GM23248 (cell line): ENCODE data around the gene CAMTA1. TPM values are rescaled to one million over a fixed set of nuclear protein-coding genes. Genes with fewer than 3 reads are reported as not detected.

Experiments used
- DNase-seq: peaks from one replicate; pipeline ENCODE4 v3.0.0-alpha.2; 2015
- H2AFZ ChIP-seq: fragments of 200-600 bp; sonication (generic); 2 replicates; pipeline ENCODE4 v1.6.1; 2016; ENCODE audit warnings: antibody characterized with exemption
- H3F3A ChIP-seq: fragments of 200-600 bp; sonication (generic); 2 replicates; pipeline ENCODE4 v1.6.1; 2016; ENCODE audit warnings: mild to moderate bottlenecking, antibody characterized with exemption, mixed run types; ENCODE audit not compliant: insufficient read depth
- H3K27ac ChIP-seq: fragments of 200-600 bp; sonication (generic); 2 replicates; pipeline ENCODE4 v1.5.1; 2016; ENCODE audit warnings: mild to moderate bottlenecking
- H3K27me3 ChIP-seq: fragments of 200-600 bp; sonication (generic); replicated peaks from 2 replicates; pipeline ENCODE4 v1.6.1; 2016; ENCODE audit warnings: mild to moderate bottlenecking; ENCODE audit not compliant: insufficient read depth
- H3K36me3 ChIP-seq: fragments of 200-600 bp; sonication (generic); 2 replicates; pipeline ENCODE4 v1.6.1; 2016; ENCODE audit warnings: low read depth, mild to moderate bottlenecking
- H3K4me1 ChIP-seq: fragments of 200-600 bp; sonication (generic); 2 replicates; pipeline ENCODE4 v1.6.1; 2016; ENCODE audit warnings: mild to moderate bottlenecking; ENCODE audit not compliant: insufficient read depth
- H3K4me2 ChIP-seq: fragments of 200-600 bp; sonication (generic); one replicate; pipeline ENCODE4 v1.6.1; 2016; ENCODE audit warnings: mild to moderate bottlenecking; ENCODE audit not compliant: unreplicated experiment
- H3K4me3 ChIP-seq: fragments of 200-600 bp; sonication (generic); 2 replicates; pipeline ENCODE4 v1.5.1; 2016; ENCODE audit warnings: mild to moderate bottlenecking
- H3K79me2 ChIP-seq: fragments of 200-600 bp; sonication (generic); 2 replicates; pipeline ENCODE4 v1.6.1; 2016; ENCODE audit warnings: mild to moderate bottlenecking; ENCODE audit not compliant: insufficient read depth
- H3K9ac ChIP-seq: fragments of 200-600 bp; sonication (generic); 2 replicates; pipeline ENCODE4 v1.6.1; 2016; ENCODE audit warnings: mild to moderate bottlenecking
- H3K9me2 ChIP-seq: fragments of 200-600 bp; sonication (generic); 2 replicates; pipeline ENCODE4 v1.6.1; 2016; ENCODE audit warnings: mixed run types, mild to moderate bottlenecking, moderate library complexity; ENCODE audit not compliant: insufficient read depth
- H3K9me3 ChIP-seq: fragments of 200-600 bp; sonication (generic); one replicate; pipeline ENCODE4 v1.6.1; 2017; ENCODE audit warnings: low read depth
- H4K20me1 ChIP-seq: fragments of 200-600 bp; sonication (generic); 2 replicates; pipeline ENCODE4 v1.6.0; 2016; ENCODE audit not compliant: insufficient read depth
- EZH2 ChIP-seq: fragments of 200-600 bp; sonication (generic); IDR thresholded peaks from 2 replicates; pipeline ENCODE4 v1.6.1; 2018; ENCODE audit warnings: antibody characterized with exemption, mild to moderate bottlenecking; ENCODE audit not compliant: insufficient read depth, poor library complexity, severe bottlenecking
- EZH2phosphoT487 ChIP-seq: fragments of 200-600 bp; sonication (generic); IDR thresholded peaks from 2 replicates; pipeline ENCODE4 v1.6.1; 2018; ENCODE audit warnings: antibody characterized with exemption, moderate library complexity, mild to moderate bottlenecking, low read depth; ENCODE audit not compliant: insufficient read depth
- WGBS, 2 experiments: methylation state at CpG; one replicate each; pipeline ENCODE4 v1.1.6; 2015 to 2017; ENCODE audit warnings: low lambda C conversion rate in 2 of 2, low coverage in 1 of 2; ENCODE audit errors: missing lambda C conversion rate in 2 of 2; 5-methylcytosine and 5-hydroxymethylcytosine counted together
- in situ Hi-C: fragments of 300-500 bp; cut with MboI; formaldehyde crosslinking; loops from 2 replicates; pipeline ENCODE4 v1.15.0; 2020
- polyA plus RNA-seq: library from polyadenylated mRNA; unstranded; fragments of >200 nt; fragmentation: Nextera tagmentation; extraction: Ambion mirVana; gene quantifications from 2 replicates; pipeline ENCODE4 v1.2.1, GENCODE V29; 2016
- total RNA-seq: library from RNA; depleted of rRNA; stranded (reverse); fragments of >200 nt; shearing (Covaris generic); gene quantifications from 2 replicates; pipeline ENCODE4 v1.2.3, GENCODE V29; 2014

Gene CAMTA1
- total and polyA plus RNA-seq, 2 experiments from 2014 or later = 50.1 to 165 TPM

DNA sequence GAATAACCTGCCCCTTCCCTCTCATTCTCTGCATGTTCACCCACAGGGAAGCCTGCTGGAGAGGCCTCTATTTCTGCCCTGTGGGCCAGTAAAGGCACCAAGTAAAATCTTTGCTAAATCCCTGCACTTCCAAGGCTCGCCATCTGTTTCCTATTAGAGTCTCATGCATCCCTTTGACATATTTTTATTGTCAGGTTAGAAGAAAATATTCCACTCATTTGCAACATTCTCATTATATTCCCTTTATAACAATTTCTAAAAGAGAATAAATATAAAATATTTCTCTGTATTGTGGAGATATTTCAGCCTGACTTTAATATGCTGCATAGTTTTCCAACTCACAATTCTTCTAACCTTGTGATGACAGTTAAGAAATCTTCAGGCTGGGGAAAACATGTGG lies 645.4 kb downstream of the CAMTA1 start:
- no peaks in the 10 kb centered on the region for H3K4me1 ChIP-seq
- H3K9me2 ChIP-seq = no peaks in the 10 kb centered on the region
- WGBS, 2 experiments = 35 to 38% methylated on average over 1 of the region's 1 CpG
- TF ChIP-seq EZH2phosphoT487 = no peak
- no peak for TF ChIP-seq EZH2
- no peaks in the 10 kb centered on the region for H3F3A ChIP-seq
- no peaks in the 10 kb centered on the region for H4K20me1 ChIP-seq
- H3K4me2 ChIP-seq = no peak overlapping the region
- no peak overlapping the region for H3K9ac ChIP-seq
- H3K79me2 ChIP-seq = no peaks in the 10 kb centered on the region
- no peaks in the 10 kb centered on the region for H3K27me3 ChIP-seq
- no peaks in the 10 kb centered on the region for H3K36me3 ChIP-seq
- H3K27ac ChIP-seq = no peak overlapping the region
- in situ Hi-C loops = no loop called here
- H2AFZ ChIP-seq = no peak overlapping the region
- no peak overlapping the region for H3K4me3 ChIP-seq
- peak; percentile 10 for DNase-seq
- H3K9me3 ChIP-seq = no peaks in the 10 kb centered on the region

DNA sequence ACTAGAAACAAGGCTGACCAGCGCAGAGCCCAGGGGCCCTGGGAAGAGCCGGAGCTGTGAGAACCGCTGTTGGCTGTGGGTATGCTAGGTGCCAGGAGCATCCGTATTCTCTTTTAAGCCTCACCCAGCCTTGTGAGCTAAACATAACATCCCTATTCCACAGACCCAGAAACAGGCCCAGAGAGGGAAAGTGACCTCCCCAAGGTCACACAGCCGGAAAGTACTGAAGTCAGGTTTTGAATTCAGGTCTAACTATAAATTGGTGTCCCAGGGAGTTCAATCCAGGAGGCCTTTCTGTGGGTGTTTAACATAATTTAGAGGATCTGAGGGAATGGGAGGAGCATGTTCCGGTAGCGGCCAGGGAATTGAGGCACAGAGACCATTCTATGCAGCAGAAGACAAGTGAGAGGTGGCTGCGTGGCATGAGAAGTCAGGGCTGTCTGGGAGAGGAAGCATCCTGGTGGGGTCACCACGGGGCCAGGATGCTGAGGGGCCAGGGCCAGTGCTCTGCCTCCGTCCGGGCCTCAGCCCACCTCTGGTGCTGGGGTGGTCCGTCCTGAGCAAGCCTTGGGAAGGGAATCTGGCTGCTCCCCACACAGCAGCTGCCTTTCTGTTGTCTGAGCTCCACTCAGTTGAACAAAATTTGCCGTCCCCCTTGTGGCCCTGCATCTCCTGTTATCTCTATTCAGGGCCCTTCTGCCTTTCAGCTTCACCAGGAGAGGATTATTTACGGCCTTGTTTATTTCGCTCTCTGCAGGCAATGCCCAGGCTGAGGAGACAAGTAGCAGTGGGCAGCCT lies 647.0 kb downstream of the CAMTA1 start:
- WGBS, 2 experiments = 82 to 86% methylated on average over 15 of the region's 15 CpGs
- Histone ChIP-seq H3F3A (no peaks in the 10 kb centered on the region), H3K9me2 (no peaks in the 10 kb centered on the region), H3K9me3 (no peaks in the 10 kb centered on the region), H4K20me1 (no peaks in the 10 kb centered on the region), H3K4me3 (no peak overlapping the region), H3K79me2 (no peaks in the 10 kb centered on the region), H3K4me1 (no peaks in the 10 kb centered on the region), H3K36me3 (no peaks in the 10 kb centered on the region), H3K4me2 (no peak overlapping the region), H2AFZ (no peak overlapping the region), H3K27ac (no peak overlapping the region), H3K27me3 (no peaks in the 10 kb centered on the region), H3K9ac (no peak overlapping the region)
- no peak for DNase-seq
- in situ Hi-C loops = no loop called here
- TF ChIP-seq EZH2phosphoT487 (no peak), EZH2 (no peak)

DNA sequence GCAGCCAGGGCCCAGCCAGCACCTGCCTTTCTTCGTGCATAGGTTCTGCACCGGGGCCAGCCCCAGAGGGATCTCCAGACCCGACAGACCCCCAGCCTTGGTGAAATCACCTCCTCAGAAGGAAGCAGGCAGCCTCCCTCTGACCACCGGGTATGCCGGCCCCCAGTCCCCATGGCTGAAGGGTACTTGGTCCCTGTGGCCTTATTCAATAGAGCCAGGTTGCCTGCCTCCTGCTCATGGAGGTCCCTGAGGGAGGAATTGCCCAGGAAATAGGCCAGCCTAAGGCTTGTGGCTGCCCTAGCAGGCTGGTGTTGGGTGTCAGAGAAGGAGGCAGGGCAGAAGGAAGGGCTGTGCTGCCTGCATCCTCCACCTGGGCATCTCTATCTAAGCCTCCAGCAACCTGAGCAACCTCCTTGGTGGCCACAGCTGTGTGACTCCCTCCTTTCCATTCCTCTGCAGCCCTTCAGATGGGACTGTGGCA lies 647.7 kb downstream of the CAMTA1 start:
- 62 to 73% methylated on average over 5 of the region's 5 CpGs for WGBS, 2 experiments
- no peaks in the 10 kb centered on the region for H3K36me3 ChIP-seq
- H3K27ac ChIP-seq = no peak overlapping the region
- TF ChIP-seq EZH2phosphoT487 (no peak), EZH2 (no peak)
- H3K9me3 ChIP-seq = no peaks in the 10 kb centered on the region
- no peaks in the 10 kb centered on the region for H3F3A ChIP-seq
- no peaks in the 10 kb centered on the region for H3K4me1 ChIP-seq
- H3K4me3 ChIP-seq = no peak overlapping the region
- no peak overlapping the region for H2AFZ ChIP-seq
- no peaks in the 10 kb centered on the region for H3K27me3 ChIP-seq
- DNase-seq = no peak
- in situ Hi-C loops = no loop called here
- no peak overlapping the region for H3K4me2 ChIP-seq
- H3K9me2 ChIP-seq = no peaks in the 10 kb centered on the region
- no peaks in the 10 kb centered on the region for H4K20me1 ChIP-seq
- H3K9ac ChIP-seq = no peak overlapping the region
- no peaks in the 10 kb centered on the region for H3K79me2 ChIP-seq

DNA sequence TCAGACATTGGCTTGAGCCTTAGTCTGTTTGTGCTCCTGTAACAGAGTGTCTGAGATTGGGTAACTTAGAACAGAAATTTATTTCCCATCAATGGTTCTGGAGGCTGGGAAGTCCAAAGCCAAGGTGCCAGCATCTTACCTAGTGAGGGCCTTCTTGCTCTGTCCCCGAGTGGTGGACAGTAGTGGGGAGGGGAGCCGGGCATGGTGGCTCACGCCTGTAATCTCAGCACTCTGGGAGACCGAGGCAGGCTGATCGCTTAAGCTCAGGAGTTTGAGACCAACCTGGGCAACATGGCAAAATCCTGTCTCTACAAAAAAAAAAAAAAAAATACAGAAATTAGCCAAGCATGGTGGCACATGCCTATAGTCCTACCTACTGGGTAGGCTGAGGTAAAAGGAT lies 649.3 kb downstream of the CAMTA1 start:
- Histone ChIP-seq H3F3A (no peaks in the 10 kb centered on the region), H4K20me1 (no peaks in the 10 kb centered on the region), H3K79me2 (no peaks in the 10 kb centered on the region), H3K9ac (no peak overlapping the region), H2AFZ (no peak overlapping the region), H3K4me1 (no peaks in the 10 kb centered on the region), H3K36me3 (no peaks in the 10 kb centered on the region), H3K27me3 (no peaks in the 10 kb centered on the region), H3K27ac (no peak overlapping the region), H3K9me3 (no peaks in the 10 kb centered on the region), H3K4me3 (no peak overlapping the region), H3K9me2 (no peaks in the 10 kb centered on the region), H3K4me2 (no peak overlapping the region)
- in situ Hi-C loops = no loop called here
- DNase-seq = no peak
- 85 to 88% methylated on average over 5 of the region's 5 CpGs for WGBS, 2 experiments
- TF ChIP-seq EZH2phosphoT487 = no peak
- TF ChIP-seq EZH2 = no peak
